GM13977 (cell line): Measurements from ENCODE around the gene RMRP.
A peak's percentile ranks its signal among the peaks of the same experiment; 100 is the strongest.

Experiments
- DNase-seq: peaks from one replicate; pipeline ENCODE4 v3.0.0; 2012; ENCODE audit warnings: low spot score
- in situ Hi-C: fragments of 300-500 bp; cut with MboI; formaldehyde crosslinking; loops from one replicate; pipeline ENCODE4 v1.12.0; 2022; ENCODE audit warnings: low sequenced_read_pairs, low pct_unique_long_range_greater_than_20kb, mixed read lengths, inconsistent platforms; ENCODE audit not compliant: unreplicated experiment
- TF ChIP-seq, protein P1 (sequence below): IDR thresholded peaks from 2 replicates; pipeline ENCODE4 v1.5.1; 2012; ENCODE audit warnings: mild to moderate bottlenecking, control low read depth; ENCODE audit not compliant: insufficient read depth; ENCODE audit errors: extremely low read depth, missing control alignments

The RMRP gene

DNA sequence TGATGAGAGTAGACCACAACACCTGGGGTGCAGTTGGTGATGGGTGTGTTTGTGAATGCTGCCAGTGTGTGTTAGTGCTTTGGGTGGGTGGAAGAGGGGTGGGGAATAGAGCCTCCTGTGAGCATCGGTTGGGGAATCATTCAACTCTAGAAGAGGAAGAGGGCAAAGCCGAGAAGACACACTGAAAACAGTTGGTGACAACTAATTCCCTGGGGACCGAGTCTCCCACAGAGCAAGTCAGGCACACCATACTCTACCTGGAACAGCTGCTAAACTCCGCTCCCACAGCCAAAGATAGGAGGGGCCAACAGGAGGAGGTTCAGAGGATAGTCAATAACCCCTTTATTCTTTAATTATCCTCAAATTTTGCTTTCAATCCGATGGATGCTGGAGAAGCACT, 8.7 kb upstream of the RMRP start:
- TF ChIP-seq, protein P1, sequence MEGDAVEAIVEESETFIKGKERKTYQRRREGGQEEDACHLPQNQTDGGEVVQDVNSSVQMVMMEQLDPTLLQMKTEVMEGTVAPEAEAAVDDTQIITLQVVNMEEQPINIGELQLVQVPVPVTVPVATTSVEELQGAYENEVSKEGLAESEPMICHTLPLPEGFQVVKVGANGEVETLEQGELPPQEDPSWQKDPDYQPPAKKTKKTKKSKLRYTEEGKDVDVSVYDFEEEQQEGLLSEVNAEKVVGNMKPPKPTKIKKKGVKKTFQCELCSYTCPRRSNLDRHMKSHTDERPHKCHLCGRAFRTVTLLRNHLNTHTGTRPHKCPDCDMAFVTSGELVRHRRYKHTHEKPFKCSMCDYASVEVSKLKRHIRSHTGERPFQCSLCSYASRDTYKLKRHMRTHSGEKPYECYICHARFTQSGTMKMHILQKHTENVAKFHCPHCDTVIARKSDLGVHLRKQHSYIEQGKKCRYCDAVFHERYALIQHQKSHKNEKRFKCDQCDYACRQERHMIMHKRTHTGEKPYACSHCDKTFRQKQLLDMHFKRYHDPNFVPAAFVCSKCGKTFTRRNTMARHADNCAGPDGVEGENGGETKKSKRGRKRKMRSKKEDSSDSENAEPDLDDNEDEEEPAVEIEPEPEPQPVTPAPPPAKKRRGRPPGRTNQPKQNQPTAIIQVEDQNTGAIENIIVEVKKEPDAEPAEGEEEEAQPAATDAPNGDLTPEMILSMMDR: no peak
- no peak for DNase-seq
- in situ Hi-C loops: loop anchor here (10.0 kb wide), 1 partner anchor 58 kb away; no protein-coding TSS in a partner anchor

DNA sequence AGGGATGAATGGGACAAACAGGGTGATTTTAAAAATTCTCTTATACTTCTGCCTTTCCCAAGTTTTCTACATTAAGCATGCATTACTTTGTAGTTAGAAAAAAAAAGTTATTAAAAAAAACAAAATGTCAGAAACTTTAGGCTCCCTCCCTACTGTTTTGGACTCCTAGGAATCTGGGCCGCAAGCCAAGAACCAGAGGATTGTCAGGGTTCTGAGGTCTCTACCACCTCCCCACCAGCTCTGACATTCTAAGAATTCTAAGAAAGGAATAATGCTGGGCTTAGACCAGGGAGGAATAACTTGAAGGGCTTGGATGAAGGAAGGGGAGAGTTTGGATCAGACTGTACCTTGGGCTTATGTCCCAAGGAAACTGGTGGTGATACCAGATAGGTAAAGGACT, 8.2 kb upstream of the RMRP start:
- DNase-seq: no peak
- in situ Hi-C loops: loop anchor here (10.0 kb wide), 1 partner anchor 59 kb away; no protein-coding TSS in a partner anchor
- TF ChIP-seq, protein P1: no peak

DNA sequence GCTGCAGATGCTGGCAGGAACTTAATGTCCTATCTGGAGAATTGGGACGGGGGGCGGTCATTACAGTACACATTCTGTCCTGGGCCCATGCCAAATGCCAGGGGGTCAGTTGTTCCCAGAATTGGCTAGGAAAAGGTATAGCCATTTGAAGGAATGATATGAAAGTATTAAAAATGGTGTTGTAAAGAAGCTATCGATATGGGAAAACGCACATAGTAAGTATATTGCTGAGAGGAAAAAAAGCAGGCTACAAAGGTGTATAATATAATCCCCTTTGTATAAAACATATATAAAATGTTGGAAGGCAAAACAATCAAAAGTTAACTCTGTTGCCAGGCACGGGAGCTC, 7.6 kb upstream of the RMRP start:
- no peak for DNase-seq
- in situ Hi-C loops: loop anchor here (10.0 kb wide), 1 partner anchor 59 kb away; no protein-coding TSS in a partner anchor
- TF ChIP-seq, protein P1: no peak

DNA sequence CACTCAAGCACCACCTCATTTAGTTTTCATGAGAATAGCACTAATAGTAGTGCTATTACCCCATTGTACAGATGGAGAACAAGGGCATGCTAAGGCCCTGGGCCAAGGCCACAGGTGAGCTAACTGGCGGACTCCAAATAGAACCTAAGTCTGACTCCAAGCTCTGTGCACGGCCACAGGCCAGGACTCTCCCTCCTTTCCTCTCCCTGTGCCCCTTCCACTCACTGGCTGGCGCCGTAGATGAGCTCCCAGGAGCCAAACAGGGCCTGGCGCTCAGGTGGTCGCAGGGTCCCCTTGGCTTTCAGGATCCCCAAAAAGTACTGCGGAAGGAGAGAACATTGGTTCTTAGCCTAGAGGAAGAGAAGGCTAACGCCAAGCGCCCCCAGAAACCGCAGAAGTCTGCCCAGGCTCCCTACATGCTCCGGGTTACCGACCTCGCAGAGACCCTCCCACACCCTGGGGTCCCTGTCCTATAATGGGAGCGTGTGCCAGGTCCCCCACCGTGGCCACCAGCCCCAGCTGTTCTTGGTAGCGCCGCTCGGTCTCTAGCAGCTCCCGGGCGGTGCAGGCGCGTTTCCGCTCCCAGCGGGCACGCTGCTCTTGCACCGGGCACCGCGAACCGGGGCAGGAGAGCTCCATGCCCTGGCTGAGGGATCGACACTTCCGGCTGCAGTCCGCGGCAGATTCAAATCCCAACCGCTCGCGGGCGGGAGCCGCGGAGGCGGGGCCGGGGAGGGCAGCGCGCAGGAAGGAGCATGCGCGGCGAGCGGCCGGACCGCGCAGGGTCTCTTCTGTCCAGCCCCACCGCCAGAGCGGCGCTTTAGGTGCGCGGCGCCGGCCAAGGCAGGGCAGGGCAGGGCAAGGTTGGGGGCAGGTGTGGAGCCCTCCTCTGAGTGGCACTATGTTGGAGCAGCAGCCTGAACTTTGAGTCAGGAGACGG, 7.0 kb upstream of the RMRP start, which contains the start of gene ARHGEF39:
TSS of gene ARHGEF39 (minus strand) at position 665 of the 940 bp plus-strand sequence. CDS start at position 639, 26 bp downstream.
- TF ChIP-seq, protein P1: peak; percentile 58
- peak; percentile 93 for DNase-seq
- in situ Hi-C loops: loop anchor here (10.0 kb wide), 1 partner anchor 60 kb away; no protein-coding TSS in a partner anchor

DNA sequence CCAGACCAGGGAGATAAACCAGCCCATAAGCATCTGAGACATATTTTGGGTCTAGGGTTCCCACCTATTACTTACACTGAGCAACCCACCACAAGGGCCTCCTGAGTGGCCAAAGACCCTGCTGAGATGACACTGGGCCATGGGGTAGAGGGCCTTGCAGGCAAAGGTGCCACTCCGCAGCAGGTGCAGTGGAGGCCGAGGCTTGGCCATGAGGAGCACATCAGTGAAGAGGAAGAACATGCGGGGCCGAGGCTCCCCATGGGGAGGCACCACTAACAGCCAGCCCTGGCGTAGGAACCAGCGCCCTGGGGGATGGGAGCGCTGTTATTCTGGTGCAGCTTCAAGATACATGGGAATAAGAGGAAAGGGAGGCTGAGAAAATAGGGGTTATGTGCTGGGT, 4.6 kb upstream of the RMRP start:
- in situ Hi-C loops: loop anchor here (10.0 kb wide), 1 partner anchor 62 kb away; no protein-coding TSS in a partner anchor
- no peak for DNase-seq
- TF ChIP-seq, protein P1: no peak

DNA sequence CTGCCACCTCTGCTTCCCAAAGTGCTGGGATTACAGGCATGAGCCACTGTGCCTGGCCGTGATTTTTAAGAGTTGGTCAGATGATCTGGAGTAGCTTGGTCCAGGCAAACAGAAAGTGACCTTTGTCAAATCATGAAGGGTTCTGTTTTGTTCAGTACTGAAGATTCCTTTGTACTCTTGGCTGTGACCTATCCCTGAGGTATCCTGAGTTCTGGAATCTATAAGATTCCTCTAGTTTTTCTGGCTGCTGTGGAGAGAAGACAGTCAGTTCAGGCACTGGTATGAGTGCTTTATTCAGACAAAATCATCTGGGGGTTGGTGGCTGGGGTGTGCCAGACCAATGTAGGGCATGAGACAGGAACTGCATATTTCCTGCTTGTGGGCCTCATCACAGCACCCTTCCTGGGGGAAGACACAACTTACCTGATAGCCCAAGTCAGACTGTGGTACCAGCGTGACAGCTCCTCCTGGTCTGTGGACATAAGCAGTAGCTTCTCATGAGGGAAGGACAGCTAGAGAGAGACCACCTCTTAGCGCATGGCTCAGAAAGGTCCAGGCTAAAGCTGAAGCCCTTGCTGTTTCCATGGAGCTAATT, 4.0 kb upstream of the RMRP start:
- DNase-seq: no peak
- in situ Hi-C loops: loop anchor here (10.0 kb wide), 1 partner anchor 63 kb away; no protein-coding TSS in a partner anchor
- TF ChIP-seq, protein P1: no peak
